Measurements from ENCODE around the gene SLC26A9.

The SLC26A9 gene

DNA sequence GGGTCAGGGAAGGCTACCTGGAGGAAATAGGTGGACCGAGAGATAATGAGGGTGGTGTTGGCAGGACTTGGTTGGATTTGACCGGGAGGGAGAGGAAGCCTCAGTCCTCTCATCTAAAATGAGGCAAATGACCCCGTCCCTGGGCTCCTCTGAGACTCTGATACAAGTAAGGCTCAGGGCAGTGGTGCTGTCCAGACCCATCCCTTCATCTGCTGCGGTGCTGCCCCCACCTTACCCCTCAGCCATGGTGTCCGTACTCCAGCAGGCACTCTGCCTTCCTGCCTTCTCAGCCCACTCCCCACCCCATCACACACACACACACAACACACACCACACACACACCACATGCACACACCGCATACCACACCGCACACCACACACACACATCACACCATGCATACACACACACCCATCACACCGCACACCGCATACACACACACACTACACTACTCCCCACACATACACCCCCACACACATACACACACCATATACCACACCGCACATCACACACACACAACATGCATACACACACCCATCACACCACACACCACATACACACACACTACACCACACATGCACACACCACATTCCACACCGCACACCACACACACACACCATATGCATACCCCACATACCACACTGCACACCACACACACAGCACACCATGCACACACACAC, 29.4 kb upstream of the SLC26A9 start:
- no peak for DNase-seq

GRCh38 chr1:205972081-205972480, 28.8 kb upstream of the SLC26A9 start:
- DNase-seq, result no peak

DNA sequence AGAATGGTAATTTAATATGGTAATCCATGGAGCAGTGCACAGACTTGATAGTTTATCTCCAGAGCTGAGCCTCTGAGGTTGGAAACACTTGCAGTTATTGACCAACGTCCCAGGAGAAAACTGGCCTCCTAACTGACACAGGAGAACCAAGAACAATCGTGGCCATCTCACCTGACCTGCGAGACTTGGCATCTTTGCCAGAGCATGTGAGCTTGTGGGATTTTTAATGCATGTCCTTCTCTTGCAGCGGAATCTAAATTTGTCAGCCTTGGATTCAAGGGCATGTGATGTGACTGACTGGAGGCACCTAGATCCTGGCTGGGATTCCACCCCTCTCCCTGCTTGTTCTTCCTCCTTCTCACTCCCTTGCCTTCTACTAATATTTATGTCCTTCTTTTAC, 27.8 kb upstream of the SLC26A9 start:
- DNase-seq, result no peak

- no peak for DNase-seq
Observed at GRCh38 chr1:205970486-205970885, 27.2 kb upstream of the SLC26A9 start.

DNA sequence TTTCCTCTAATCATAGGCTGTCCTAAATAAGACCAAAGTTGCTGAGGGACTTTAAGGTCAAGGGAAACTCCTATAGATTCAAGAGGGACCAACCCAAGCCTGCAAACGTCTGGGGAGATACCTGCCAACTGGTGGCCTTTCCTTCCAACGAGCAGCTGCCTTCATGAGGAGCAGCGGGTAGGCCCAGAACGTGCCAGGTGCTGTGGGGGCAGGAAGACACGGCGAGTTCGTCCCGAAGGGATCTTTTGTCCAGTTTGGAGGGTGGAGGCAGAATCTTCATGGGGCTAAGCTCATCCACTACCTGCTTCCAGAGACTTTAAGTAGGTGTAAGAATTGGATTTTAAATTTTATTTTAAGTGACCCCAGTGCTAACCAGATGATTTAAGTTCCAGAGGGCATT, 26.0 kb upstream of the SLC26A9 start:
- DNase-seq, result no peak

- no peak for DNase-seq
Observed at GRCh38 chr1:205967554-205968335, 24.5 kb upstream of the SLC26A9 start.

GRCh38 chr1:205965036-205965884, 22.0 kb upstream of the SLC26A9 start:
- peak; percentile 92 for DNase-seq

- no peak for DNase-seq
Observed at GRCh38 chr1:205963352-205964155, 20.3 kb upstream of the SLC26A9 start.

DNA sequence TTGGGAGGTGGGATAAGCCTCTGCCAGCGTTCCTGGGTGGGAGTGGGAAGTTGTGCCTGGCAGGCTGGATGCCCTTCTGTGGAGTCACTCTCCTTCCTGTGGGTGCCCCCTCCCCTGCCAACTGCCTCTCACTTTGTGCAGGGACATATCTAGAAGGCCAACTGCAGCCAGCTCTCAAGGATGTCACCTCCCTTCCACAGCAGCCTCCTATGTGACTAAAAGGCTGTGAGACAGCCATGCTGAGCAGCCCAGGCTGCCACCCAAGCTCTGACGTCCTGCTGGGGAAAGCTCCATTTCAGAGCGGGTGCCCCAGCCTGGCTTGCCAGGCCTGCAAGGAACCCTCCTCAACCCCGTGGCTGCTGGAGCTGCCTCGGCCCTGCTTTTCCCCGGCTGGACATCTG, 19.6 kb upstream of the SLC26A9 start:
- DNase-seq, result no peak

GRCh38 chr1:205961991-205962820, 18.9 kb upstream of the SLC26A9 start:
- no peak for DNase-seq

DNA sequence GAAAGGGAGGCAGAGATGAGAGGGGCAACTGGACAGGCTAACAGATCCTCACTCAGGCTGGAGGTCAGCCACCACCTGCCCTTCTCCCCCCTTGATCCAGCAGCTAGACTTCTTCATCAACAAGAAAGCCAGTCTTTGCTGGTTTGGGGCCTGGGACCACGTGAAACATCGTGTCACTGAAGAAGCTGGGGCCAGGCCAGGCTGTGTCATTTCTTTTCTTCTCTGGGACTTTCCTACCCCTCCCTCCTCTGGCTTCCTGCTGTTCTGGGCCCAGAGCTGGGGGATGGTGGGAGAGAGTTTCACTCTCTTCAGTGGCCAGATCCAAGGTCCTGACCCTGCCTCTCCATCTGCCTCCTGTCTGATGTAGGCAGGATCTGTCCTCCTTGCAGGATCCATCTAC, 18.1 kb upstream of the SLC26A9 start:
- DNase-seq, result no peak

- DNase-seq, result no peak
Observed at GRCh38 chr1:205959789-205960188, 16.5 kb upstream of the SLC26A9 start.

DNA sequence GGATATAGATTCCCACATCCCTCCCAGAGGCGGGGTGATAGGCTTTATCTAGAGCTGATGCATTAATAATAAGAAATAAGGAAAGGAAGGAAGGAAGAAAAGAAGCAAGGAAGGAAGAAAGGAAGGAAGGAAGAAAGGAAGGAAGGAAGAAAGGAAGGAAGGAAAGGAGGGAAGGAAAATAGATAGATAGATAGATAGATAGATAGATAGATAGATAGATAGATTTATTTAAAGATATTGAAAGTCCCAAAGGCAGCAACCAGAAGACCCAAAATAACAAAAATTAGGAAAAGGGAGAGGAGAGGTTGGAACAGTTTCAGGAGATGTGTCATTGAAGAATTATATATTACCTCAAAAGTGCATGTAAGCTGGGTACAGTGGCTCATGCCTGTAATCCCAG, 12.2 kb upstream of the SLC26A9 start:
- no peak for DNase-seq

GRCh38 chr1:205954819-205955404, 11.7 kb upstream of the SLC26A9 start:
- DNase-seq, result no peak

DNA sequence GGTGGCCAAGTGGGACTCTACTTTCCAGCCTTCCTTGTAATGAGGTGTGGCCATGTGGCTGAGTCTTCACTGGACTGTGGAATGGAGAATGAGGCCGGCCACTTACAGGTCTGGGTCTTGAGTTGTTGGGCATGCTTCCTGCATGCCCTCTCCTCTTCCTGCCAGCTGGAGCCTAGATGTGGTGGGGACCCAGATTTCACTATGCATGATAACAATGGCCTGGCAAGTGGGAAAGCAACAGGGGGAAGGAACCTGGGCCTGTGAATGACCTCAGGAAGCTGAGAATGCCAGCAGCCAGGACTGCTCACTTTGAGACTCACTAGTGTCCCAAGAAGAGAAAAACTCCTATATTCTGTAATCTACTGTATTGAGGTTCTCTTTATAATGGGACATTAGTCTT, 8.5 kb upstream of the SLC26A9 start:
- DNase-seq, result no peak

DNA sequence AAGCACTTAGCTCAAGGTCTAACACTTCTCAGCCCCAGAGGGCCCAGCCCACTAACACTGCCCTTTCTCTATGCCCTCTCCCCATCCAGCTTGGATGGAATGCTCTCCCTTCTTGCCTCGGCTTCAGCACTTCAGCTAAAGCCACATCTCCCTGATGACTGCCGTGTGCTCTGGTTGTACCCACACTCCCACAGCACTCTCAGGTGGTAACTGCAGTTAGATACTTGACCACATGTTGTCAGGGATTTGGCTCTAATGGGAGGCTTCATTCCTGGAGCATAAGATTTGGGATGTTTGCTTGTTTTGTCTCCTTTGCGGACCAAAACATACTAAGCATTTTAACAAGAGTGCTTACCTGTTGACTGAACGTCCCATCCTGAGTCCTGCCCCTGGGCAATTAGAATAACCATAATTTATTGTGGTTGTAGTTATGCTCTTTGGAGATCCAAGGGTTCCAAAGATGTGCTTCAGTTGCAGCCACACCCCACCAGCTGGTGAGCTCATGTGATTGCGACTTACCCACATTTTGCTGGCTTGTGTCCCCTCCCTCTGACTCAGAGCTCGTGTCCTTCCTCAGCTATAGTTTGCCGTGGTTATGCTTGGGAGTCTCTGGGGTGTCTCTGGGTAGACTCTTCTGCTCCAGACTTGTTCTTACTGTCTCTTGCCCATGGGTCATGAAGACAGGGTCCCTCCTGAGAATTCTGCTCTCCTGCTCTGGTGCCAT, 7.7 kb upstream of the SLC26A9 start:
- DNase-seq, result no peak

- DNase-seq, result no peak
Observed at GRCh38 chr1:205950280-205950679, 7.0 kb upstream of the SLC26A9 start.

- no peak for DNase-seq
Observed at GRCh38 chr1:205949753-205950152, 6.5 kb upstream of the SLC26A9 start.

DNA sequence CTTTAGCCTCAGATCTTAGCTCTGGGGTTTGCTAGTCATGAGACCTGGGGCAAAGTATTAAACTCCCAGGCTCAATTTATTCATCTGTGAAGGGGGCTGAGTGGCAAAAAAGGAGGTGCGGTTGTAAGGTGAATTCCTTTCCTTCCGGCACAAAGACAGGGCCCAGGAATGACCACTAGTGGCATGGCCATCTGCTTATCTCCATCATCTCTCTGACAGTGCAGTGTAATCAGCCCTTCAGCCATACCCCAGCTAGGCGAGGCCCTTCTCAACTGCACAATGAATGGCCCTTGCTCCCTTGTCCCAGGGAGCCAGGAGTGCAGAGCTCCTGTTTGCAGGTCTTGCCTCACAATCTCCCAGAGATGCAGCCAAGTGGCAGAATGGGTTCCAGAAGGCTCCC, 5.6 kb upstream of the SLC26A9 start:
- no peak for DNase-seq

- no peak for DNase-seq
Observed at GRCh38 chr1:205948039-205948438, 4.8 kb upstream of the SLC26A9 start.

- no peak for DNase-seq
Observed at GRCh38 chr1:205947024-205947423, 3.8 kb upstream of the SLC26A9 start.

All from NCI-H1436 (cell line).